Activated CD4-positive, CD25-positive, alpha-beta regulatory T cell treated with anti-CD3 and anti-CD28 coated beads, Interleukin-2, amount 50 U/mL, for 72 hours (primary cell): ENCODE data around the gene SPEM2.

Experiments
- DNase-seq: peaks from one replicate; pipeline ENCODE4 v3.0.0; 2021

The SPEM2 gene

GRCh38 chr17:7403977-7404736 lies 21.3 kb upstream of the SPEM2 start, which contains the start of gene TMEM256:
TSS of gene TMEM256 (minus strand) at chr17:7404097. CDS start at chr17:7404084, 13 bp downstream.
- DNase-seq, result peak; percentile 90

GRCh38 chr17:7404737-7405349 lies 20.6 kb upstream of the SPEM2 start:
- DNase-seq, result peak; percentile 48

DNA sequence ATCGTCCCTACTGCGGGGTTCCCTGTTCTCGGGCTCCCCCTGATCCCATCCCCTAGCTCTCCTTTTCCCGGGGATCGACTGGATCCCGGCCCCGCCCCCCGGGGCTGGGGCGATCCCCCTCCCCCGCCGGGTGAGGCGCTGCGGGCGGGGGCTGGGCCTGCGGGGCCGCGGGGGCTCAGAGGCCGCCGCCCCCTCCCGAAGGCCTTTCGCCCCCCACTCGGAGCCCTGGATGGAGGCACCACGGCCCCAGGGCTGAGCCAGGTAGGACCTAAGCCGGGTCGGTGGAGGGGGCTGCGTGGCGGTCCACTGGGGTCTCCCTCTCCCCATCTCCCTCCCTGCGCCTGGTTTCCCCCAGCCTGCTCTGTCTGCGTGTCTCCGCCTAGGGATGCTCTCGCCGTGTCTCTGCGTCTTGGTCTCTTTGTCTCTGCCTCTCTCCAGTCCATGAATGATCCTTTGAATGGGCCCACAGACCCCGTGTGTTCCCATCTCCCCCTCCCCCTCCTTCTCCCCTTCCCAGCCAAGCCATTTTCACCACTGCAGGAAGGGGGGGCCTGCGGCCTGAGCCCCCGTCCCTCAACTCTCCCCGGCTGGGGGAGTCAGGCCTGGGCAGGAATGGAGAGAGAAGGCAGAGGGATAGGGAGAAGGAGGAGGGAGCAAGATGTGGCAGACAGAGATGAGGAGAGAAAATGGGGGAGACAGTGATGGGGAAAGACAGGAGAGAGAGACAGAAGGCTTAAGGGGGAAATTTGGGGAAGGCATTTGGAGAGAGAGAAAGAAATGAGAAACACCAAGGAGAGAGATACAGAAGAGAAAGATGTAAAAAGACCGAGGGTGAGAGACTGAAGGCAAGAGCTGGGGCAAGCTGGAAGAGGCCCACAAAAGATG lies 19.8 kb upstream of the SPEM2 start:
- no peak for DNase-seq

DNA sequence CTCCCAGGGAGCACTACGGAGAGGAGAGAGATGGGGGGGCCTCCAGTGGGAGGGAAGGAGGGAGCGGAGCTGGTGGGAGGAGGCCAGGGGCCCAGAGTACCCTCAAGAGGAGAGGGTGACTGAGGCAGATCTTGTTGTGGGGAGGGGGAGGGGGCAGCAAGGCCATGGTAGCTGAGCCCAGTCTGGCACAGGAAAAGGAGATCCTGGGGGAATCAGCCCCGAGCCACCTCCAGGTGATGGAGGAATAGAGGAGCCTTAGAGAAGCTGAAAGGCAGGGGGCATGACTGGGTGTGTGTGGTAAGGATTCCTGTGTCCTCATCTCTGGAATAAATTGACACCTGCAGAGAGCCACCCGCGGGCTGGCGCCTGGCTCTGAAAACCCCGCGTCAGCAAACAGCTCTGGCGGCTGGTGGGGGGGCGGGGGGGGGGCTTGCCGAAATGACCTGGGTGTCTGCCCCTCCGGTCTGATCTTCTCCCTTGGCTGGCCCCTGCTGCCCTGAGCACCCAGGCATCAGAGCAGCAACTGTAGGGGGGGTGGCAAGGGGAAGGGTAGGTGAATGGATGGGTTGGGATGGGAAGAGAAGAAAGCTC lies 19.1 kb upstream of the SPEM2 start:
- no peak for DNase-seq

DNA sequence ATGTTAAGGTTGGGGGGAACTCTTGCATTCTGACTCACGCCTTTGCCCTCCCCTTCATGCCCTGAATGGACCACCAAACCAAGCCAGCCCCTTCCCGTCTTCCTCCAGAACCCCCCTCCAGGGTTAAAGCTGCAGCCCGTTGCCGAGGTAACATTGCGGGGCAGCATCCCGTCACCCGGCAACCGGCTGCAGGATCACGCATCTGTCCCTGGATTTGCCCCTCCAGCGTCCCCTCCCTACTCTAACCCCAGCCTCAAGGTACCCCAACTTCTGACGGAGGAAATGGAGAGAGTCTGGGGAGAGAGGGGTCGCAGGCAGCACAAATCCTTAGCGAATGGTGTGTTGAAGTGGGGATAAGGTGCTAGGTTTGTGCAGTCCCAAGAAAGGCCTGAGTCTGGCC lies 18.3 kb upstream of the SPEM2 start:
- no peak for DNase-seq

- no peak for DNase-seq
Measured at GRCh38 chr17:7407485-7408251, 17.7 kb upstream of the SPEM2 start, which contains the start of gene NLGN2. TSS of gene NLGN2 (plus strand) at chr17:7407845. CDS start at chr17:7408256, 411 bp downstream.

DNA sequence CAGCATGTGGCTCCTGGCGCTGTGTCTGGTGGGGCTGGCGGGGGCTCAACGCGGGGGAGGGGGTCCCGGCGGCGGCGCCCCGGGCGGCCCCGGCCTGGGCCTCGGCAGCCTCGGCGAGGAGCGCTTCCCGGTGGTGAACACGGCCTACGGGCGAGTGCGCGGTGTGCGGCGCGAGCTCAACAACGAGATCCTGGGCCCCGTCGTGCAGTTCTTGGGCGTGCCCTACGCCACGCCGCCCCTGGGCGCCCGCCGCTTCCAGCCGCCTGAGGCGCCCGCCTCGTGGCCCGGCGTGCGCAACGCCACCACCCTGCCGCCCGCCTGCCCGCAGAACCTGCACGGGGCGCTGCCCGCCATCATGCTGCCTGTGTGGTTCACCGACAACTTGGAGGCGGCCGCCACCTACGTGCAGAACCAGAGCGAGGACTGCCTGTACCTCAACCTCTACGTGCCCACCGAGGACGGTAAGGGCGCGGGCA lies 17.1 kb upstream of the SPEM2 start:
- no peak for DNase-seq

- DNase-seq, result no peak
Measured at GRCh38 chr17:7408863-7409262, 16.6 kb upstream of the SPEM2 start.

- DNase-seq, result no peak
Measured at GRCh38 chr17:7409716-7410115, 15.7 kb upstream of the SPEM2 start.

- DNase-seq, result no peak
Measured at GRCh38 chr17:7410634-7411426, 14.6 kb upstream of the SPEM2 start.

DNA sequence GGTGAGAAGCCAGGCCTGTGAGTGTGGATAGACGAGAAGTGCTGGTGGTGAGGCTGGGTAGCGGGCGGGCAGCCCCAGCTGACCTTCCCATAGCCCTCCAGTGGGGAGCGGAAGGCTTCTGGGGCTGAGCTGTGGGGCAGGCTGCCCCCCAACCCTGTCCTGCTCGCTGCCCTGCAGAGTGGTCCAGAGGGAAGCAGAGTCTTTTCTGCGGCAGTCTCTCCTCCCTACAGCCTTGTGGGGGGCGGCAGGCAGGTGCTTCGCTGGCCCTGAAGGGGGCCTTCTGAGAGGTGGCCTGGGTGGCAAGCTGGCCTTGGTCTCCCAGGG lies 14.0 kb upstream of the SPEM2 start:
- no peak for DNase-seq

- no peak for DNase-seq
Measured at GRCh38 chr17:7413346-7413985, 11.9 kb upstream of the SPEM2 start.

DNA sequence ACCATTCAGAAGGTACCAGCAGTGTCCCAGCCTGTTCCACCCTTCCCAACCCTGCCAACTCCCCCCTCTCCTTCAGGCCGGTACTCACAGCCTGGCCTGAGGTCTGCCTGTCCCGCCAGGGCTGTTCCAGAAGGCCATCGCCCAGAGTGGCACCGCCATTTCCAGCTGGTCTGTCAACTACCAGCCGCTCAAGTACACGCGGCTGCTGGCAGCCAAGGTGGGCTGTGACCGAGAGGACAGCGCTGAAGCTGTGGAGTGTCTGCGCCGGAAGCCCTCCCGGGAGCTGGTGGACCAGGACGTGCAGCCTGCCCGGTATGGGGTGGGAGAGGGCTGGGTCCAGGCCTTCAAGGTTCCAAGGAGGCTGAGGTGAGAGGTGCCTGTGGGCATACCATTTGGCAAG lies 10.6 kb upstream of the SPEM2 start:
- no peak for DNase-seq

DNA sequence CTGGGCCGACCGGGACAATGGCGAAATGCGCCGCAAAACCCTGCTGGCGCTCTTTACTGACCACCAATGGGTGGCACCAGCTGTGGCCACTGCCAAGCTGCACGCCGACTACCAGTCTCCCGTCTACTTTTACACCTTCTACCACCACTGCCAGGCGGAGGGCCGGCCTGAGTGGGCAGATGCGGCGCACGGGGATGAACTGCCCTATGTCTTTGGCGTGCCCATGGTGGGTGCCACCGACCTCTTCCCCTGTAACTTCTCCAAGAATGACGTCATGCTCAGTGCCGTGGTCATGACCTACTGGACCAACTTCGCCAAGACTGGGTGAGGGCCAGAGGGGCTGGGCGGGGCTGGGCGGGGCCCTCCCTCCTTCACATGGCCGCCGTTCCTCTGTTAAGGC lies 9.6 kb upstream of the SPEM2 start:
- no peak for DNase-seq

GRCh38 chr17:7416323-7416722 lies 9.1 kb upstream of the SPEM2 start:
- no peak for DNase-seq

DNA sequence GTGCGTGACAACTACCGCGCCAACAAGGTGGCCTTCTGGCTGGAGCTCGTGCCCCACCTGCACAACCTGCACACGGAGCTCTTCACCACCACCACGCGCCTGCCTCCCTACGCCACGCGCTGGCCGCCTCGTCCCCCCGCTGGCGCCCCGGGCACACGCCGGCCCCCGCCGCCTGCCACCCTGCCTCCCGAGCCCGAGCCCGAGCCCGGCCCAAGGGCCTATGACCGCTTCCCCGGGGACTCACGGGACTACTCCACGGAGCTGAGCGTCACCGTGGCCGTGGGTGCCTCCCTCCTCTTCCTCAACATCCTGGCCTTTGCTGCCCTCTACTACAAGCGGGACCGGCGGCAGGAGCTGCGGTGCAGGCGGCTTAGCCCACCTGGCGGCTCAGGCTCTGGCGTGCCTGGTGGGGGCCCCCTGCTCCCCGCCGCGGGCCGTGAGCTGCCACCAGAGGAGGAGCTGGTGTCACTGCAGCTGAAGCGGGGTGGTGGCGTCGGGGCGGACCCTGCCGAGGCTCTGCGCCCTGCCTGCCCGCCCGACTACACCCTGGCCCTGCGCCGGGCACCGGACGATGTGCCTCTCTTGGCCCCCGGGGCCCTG lies 8.3 kb upstream of the SPEM2 start:
- no peak for DNase-seq

GRCh38 chr17:7418472-7419152 lies 6.8 kb upstream of the SPEM2 start:
- DNase-seq, result no peak

- DNase-seq, result no peak
Measured at GRCh38 chr17:7419819-7420610, 5.4 kb upstream of the SPEM2 start, which contains the start of gene SPEM1. TSS of gene SPEM1 (plus strand) at chr17:7420324. CDS start at chr17:7420385, 61 bp downstream.

- DNase-seq, result no peak
Measured at GRCh38 chr17:7421186-7421585, 4.2 kb upstream of the SPEM2 start.
